HG03095 (cell line): ENCODE measurements around the gene C6orf15.

Experiments used
- ATAC-seq: cut with Tn5 transposase; IDR thresholded peaks from one replicate; pipeline ENCODE4 v1.9.1; 2021; ENCODE audit warnings: moderate library complexity; ENCODE audit not compliant: unreplicated experiment

Gene C6orf15

DNA sequence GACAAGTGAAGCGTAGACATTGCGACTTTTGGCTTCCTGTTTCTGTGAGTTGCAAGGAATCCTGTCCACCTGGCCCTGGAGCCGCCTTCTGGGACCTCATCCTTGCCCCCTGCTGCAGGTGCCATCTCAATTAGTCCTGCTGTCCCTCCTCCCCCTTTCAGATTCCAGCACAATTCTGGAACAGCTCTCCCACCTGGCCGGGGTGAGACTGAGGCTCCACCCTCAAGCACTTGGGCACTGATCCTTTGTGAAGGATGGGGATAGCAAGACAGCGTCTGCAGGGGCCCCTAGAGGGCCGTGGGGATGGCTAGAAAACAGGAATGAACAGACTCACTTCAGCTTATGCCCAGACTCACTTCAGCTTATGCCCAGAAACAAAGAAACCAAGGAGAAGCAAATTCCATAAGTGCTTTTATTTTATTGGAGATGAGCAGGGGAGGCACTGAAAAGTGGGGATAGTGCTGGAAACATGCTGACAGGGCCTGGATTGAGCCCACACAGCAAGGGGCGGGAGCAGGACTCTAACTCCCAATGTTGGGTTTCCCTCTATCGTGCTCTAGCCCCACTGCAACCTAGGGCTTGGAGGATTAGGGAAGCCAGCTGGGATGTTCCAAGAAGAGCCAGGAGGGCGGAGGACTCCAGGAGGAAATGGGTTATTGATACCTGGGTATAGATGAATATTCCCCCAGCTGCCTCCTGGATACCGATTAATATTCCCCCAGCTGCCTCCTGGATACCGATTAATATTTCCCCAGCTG, 1.4 kb downstream of the C6orf15 start:
- ATAC-seq, result no peak

DNA sequence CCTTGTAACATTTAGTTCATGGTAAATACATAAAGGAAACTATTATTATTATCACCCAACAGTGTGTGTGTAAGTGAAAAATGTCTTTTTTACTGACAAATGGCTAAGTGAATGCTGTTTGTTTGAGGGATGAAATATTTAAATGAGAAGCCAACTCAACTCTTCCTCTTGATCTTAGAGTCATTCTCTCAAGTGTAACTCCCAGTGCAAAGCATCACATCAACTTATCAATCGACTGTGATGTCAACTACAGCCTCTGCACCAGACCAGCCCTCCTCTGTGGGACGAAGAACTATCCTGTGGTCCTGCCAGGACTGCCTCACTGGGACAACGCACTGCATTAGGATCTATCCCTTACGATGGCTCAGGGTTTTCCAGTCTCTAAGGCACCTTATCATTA, 5.3 kb downstream of the C6orf15 start:
- no peak for ATAC-seq

DNA sequence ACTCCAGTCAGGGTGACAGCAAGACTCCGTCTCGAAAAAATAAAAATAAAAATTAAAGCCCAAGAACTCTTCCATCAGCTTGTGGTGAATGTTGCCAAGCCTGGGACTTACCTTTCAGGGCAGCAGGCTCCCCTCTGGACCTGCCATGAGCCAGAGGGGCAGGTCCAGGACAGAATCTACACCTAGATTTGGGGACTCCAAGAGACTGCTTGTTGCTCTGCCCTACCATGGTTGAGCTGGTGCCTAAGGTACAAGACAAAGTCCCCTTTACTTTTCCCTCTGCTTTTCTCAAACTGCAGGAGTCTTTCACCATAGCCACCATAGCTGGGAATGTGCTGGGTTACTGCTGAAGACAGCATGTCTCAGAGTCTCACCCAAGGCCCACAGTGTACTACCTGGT, 9.2 kb downstream of the C6orf15 start:
- ATAC-seq, result no peak

DNA sequence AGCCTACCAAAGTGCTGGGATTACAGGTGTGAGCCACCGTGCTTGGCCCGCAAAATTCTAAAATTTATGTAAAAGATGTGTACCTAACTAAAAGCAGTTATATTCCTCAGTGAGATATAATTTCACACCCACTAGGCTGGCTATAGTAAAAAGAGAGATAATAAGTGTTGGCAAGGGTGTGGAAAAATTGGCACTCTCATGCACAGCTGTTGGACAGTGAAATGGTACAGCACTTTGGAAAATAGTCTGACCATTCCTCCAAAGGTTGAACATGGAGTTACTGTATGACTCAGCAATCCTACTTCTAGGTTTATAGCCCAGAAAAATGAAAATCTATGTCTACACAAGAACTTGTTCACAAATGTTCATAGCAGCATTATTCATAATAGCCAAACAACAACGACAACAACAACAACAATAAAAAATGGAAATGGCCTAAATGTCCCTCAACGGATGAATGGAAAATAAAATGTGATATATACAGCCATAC, 13.9 kb downstream of the C6orf15 start:
- no peak for ATAC-seq

DNA sequence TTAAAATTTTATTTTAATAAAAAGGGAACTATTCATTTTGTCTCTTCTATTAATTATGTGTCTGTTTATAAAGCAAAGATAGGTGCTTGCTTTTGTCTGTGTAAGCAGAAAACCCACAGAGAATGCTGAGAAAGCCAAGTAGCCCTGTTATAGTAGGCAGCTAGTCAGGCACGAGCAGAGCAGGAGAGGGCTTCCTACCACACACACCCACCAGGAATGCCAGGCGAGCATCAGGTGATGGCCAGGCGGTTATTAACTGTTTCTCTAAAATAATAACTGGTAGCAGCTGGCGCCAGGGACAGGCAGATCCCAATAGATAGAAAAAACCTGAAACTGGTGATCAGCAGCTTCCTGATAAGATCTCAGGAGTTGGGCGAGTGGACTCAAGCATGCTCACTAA, 15.7 kb downstream of the C6orf15 start:
- ATAC-seq, result no peak

DNA sequence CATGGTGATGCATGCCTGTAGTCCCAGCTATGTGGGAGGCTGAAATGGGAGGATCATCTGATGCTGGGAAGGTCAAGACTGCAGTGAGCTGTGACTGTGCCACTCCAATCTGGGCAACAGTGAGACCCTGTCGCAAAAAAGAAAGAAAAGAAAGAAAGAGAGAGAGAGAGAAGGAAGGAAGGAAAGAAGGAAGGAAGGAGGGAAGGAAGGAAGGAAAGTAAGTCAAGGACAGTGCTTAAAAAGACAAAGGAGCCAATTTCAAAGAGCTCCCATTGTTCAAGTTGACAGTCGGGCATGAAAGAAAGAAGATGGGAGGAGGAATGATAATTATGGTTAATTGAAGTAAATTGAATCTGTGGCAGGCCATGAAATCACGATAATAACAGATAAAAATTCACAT, 16.2 kb downstream of the C6orf15 start:
- ATAC-seq, result no peak

DNA sequence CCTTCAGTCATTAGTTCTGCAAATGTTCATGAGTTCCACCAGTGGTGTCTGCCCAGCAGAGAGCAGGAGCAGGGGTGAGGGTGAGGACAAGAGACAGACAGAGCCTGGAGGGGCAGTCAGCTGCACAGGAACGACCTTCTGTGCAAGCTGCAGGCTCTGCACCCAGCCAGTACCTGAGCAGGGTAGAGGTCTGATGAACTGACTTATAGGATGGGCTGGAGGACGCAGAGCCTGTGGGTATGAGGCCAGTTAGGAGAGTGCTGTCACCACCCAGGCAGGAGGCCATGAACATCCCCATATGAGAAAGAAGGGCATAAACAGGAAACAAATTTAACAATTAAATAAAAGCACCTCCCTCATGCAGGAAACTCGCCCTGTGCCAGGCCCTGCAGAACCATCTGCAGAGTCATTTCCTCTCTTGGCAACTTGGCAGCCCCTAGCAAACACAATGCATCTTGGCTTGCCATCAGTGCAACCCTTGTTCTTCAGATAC, 17.9 kb downstream of the C6orf15 start:
- no peak for ATAC-seq

DNA sequence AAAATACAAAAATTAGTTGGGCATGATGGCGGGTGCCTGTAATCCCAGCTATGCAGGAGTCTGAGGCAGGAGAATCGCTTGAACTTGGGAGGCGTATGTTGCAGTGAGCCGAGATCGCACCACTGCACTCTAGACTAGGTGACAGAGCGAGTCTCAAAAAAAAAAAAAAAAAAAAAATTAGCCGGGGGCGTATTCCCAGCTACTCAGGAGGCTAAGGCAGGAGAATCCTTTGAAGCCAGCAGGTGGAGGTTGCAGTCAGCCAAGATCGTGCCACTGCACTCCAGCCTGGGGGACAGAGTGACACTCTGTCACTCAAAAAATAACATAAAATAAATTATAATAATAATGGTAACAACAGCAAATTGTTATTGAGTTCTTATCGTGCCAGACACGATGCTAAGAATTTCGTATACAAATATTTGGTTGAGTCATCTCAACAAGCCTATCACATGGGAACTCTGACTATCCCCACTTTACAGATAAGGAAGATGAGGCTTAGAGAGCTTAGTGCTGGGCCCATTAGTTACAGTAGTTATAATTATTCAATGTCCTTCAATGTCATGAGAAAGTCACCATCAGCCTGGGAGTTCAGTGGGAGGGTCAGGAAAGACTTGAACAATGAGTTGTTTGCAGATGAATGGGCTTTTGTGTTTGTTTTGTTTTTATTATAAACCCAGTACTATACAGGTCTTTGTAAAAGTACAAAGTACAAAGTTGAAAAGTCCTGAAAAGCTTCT, 19.4 kb downstream of the C6orf15 start:
- ATAC-seq, result no peak

DNA sequence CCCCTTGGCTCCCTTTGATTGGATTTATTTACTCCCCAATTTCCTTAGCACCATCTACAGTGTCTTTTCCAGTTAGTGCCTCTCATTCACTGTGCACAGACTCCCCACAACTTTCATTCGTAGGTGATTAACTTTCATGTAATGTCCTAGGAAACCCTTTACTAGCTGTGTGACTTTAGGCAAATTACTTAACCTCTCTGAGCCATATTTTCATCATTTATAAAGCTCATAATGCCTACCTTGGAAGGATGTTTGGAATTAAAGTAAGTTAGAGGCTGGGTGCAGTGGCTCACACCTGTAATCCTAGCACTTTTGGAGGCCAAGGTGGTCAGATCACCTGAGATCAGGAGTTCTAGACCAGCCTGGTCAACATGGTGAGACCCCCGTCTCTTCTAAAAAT, 20.1 kb downstream of the C6orf15 start:
- ATAC-seq, result no peak

DNA sequence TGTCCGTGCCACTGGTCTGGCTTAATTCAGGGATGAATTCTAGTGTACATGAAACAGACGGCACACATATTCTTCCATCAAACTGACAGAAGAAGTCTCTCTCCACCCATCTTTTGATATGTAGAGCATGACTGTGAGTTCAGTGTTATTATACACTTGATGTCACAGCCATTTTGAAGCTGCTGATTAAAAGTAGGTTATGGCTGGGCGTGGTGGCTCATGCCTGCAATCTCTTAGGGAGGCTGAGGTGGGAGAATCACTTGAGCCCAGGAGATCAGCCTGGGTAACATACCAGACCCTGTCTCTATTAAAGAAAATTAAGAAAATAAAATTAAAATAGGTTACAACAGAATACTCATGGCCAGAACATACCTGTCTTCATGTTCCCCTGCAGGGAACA, 20.7 kb downstream of the C6orf15 start:
- ATAC-seq, result no peak

DNA sequence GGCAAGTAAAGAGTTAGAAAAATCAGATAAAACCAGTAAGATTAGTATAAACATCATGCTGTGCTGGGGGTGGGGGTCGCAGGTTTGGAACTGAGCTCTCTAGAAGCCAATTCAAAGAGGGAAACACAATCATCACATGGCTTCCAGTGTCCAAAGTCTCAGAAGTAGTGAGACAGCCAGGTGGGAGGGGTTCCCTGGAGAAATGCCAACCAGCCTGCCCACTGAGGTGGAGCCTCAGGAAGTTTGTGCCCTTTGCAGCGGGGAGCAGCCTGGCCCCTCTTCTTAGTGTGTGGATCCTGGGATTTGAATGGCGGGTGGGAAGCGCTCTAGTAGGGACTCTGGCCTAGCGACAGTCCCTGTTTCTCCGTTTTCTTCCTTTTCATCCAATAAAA, 21.4 kb downstream of the C6orf15 start:
- ATAC-seq, result no peak

DNA sequence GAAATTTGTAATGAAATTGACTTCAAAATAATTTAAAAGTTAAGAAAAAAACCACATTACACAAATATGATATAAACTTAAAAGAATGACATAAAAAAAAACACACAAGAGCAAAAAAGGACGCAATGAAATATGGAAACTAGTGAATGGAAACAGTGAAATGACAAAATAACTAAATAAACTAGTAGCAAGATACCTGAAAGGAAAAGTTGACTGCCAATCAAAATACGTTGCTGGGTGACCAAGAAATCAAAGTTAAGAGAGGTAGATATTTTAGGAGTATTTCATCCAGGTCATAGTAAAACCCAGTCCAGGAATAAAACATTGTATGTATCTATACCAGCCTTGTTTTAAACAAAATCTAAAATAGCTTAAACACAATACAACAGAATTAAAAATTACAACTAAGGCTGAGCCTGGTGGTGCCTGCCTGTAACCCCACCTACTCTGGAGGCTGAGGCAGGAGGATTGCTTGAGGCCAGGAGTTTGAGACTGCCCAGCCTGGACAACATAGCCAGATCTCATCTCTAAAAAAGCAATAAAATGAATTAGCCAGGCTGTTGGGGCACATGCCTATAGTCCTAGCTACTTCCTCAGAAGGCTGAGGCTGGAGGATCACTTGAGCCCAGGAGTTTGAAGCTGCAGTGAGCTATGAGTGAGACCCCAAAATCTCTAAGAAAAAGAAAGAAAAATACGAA, 22.0 kb downstream of the C6orf15 start:
- no peak for ATAC-seq

DNA sequence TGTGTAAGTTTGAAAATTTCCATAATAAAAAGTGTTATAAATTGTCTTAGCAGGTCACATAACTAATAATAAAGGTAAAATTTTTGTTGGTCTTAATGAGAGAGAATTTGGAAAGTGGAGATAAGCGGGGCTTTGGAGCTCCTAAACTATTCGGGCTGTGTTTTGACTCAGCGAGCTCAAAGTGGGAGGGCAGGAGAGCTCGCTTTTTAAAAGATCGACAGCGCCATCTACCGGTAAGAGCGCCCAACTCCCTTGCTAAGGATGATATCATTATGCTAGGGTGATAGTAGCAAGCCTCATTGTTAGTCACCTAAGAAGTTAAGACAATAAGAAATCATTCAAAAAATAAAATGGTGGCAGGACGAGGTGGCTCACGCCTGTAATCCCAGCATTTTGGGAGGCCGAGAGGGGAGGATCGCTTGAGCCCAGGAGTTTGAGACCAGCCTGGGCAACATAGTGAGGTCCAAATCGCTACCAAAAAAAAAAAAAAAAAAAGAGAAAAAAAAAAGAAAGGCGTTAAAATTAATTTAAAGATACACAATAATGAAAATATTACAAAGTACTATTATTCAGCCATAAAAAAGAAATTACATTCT, 24.8 kb downstream of the C6orf15 start:
- no peak for ATAC-seq

DNA sequence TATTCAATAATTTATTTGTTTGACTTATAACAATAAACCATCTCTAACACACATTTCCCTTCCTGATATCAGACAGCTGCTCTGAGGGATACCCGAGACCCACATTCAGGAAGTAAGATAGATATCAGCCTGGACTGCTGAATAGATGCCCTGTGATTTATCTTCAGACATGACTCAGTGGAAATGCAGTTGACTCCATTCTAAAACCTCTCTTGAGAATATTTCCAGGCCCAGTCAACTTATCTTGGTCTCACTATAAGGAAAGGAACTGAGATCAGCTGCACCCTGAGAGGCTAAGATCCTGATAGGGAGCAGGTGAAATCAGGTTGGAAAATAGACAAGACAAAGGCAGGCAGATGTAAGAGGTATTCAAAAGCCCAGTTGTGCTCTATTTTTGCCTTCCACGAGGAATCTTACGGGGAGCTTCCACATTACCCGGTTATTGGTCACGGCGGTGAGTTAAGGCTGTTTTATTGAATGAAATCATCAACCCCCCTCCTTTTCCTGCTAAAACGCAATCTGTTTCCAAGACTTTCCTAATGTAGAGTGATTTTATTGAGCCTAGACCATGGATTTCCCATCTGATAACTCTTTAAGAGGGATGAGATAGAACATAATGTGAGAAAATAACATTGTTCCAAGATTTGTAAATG, 25.5 kb downstream of the C6orf15 start:
- no peak for ATAC-seq

DNA sequence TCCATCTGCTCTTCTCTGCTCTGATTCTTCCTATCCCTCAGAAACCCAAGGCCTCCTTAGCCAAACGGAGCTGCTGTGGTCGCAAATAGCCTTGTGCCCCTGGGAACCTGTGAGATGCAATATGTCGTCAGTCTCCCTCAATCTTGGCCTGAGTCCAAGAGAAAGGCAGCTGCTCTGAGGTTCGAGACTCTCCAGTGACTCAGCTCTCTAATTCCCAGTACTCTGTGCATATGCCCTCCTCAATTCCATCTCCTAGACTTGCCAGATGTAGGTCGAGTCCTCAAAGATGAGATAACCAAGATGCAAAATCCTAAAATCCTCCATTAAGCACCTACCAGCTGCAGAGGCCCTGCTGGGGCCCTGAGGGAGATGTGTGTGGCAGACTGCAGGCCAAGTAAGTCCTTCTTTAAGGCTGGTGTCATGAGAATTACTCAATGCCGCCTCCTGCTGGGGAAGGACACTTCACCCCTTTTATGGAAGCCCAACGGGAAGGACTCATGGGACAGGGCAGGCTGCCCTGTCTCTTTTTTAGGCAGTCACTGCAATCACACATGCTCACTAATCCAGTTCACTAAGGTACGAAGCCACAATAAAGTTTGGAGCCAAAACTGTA, 28.5 kb downstream of the C6orf15 start:
- no peak for ATAC-seq

DNA sequence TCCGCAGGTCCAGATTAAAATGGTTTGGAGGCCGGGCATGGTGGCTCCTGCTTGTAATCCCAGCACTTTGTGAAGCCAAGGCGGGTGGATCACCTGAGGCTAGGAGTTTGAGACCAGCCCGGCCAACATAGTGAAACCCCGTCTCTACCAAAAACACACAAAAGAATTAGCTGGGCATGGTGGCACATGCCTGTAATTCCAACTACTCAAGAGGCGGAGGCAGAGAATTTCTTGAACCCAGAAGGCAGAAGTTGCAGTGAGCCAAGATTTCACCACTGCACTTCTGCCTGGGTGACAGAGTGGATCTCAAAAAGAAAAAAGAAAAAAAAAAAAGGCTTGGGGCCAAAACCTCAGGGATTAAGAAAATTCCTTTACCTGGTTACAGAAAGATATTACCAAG, 30.5 kb downstream of the C6orf15 start:
- no peak for ATAC-seq

DNA sequence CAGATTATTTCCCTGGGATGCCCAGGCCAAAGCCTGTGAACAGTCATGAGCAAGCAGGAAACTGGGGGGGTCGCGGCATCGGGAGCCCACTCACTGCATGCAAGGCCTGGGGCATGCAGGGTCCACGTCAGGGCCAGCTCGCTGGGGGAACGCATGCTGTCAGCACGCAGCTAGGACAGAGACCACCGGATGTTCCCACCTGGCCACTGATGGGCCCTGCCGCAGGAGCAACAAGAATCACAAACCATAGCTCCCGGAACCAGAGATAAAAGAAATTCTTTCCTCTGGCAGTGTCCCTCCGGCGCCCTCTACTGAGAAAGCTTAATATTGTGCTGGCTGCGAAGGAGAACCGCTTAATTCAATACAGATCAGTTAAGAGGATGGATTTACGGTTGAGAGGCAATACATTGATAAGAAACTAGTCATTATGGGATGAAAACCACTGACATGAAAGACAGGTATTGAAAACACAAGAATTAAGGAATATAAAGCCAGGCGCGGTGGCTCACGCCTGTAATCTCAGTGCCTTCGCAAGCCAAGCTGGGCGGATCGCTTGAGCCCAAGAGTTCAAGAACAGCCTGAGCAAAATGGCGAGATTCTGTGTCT, 32.6 kb downstream of the C6orf15 start:
- no peak for ATAC-seq

DNA sequence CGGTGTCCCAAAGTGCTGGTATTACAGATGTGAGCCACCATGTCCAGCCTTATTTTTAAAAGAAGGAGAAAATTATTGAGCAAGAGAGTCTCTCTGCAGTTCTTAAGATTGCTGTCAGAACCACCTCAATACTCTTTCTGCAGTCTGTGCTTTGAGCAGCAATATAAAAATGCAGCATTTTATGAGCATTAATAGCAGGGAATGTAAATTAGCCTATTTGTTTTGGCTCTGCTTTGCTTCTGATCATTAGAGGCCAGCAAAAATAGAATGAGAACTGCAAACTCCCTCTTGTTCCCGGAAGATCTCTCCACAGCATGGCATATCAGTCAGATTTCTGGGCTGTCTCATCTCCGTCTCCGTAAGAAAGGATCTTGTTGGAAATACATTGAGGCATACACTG, 35.8 kb downstream of the C6orf15 start:
- ATAC-seq, result no peak

DNA sequence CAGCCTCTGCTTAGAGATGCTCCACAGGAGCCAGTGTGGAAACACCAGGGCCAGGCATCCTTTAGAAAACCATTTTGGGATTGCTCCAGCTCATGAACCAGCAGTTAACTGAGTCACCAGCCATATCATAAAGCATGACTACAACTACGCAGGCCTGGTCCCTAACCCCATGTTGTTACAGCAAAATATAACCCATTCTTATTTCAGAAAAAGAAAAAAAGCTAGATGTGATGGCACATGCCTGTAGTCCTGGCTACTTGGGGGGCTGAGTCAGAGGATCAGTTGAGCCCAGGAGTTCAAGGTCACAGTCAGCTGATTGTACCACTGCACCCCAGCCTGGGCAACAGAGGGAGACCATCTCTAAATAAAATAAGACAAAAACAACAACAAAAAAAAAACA, 36.8 kb downstream of the C6orf15 start:
- no peak for ATAC-seq

DNA sequence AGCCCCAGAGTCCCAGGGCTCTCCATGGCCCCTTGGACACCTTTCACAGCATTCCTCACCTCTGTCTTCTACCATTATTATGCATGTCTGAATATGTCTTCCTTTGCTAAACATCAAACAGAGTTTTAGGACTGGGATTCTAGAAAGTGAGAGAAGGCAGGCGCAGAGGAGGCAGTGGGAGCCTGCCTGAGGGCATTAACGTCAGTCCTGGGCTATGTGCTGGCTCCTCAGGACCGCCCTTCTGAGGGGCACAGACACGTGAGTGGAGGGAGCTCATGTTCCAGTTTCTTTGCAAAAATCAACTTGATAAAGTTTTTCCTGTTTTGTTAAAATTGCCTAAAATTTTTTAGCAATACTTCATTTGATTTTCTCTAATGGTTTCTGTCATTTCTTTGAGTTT, 38.0 kb downstream of the C6orf15 start:
- no peak for ATAC-seq
